A673 (cell line): ENCODE measurements around the gene TOM1L2. TPM values are rescaled to one million over a fixed set of nuclear protein-coding genes. Genes with fewer than 3 reads are reported as not detected.

Experiments
- BruUV-seq: library from RNA; stranded (reverse); fragments of 400-500 nt; replicated peaks from 2 replicates; lab custom pipeline; 2021; lab: Mats Ljungman, UMichigan
- CTCF ChIA-PET: fragments of 300-600 bp; sonication (Branson Sonifier 250); formaldehyde crosslinking; loops from one replicate; lab custom pipeline; 2022; ENCODE audit warnings: antibody characterized with exemption; lab: Charles Lee
- POLR2A ChIA-PET: fragments of 300-600 bp; sonication (Branson Sonifier 250); formaldehyde crosslinking; loops from one replicate; lab custom pipeline; 2022; ENCODE audit warnings: antibody characterized with exemption; ENCODE audit not compliant: low non-redundant PET; lab: Charles Lee
- DNase-seq: peaks from one replicate; pipeline ENCODE4 v3.0.0-alpha.2; 2015; ENCODE audit warnings: low spot score
- H3K27ac ChIP-seq: fragments of 200-600 bp; sonication (generic); 2 replicates; pipeline ENCODE4 v1.5.1; 2016; ENCODE audit warnings: mixed run types, low read depth, mild to moderate bottlenecking, mixed read lengths, antibody characterized with exemption, low read length; ENCODE audit not compliant: poor library complexity, severe bottlenecking
- H3K27me3 ChIP-seq: fragments of 200-600 bp; sonication (generic); replicated peaks from 2 replicates; pipeline ENCODE4 v1.6.1; 2017; ENCODE audit warnings: mixed run types, low read depth, mild to moderate bottlenecking, mixed read lengths, antibody characterized with exemption, low read length; ENCODE audit not compliant: insufficient read depth, poor library complexity
- H3K36me3 ChIP-seq: fragments of 200-600 bp; sonication (generic); 2 replicates; pipeline ENCODE4 v1.6.1; 2016; ENCODE audit warnings: mixed run types, mild to moderate bottlenecking, mixed read lengths, antibody characterized with exemption, low read length; ENCODE audit not compliant: insufficient read depth, poor library complexity, severe bottlenecking
- H3K4me1 ChIP-seq: fragments of 200-600 bp; sonication (generic); 2 replicates; pipeline ENCODE4 v1.6.1; 2017; ENCODE audit warnings: mixed run types, mild to moderate bottlenecking, mixed read lengths, antibody characterized with exemption, low read length; ENCODE audit not compliant: insufficient read depth, poor library complexity, severe bottlenecking
- H3K4me3 ChIP-seq: fragments of 200-600 bp; sonication (generic); 2 replicates; pipeline ENCODE4 v1.5.1; 2016; ENCODE audit warnings: low read depth, mixed run types, mild to moderate bottlenecking, mixed read lengths, low read length; ENCODE audit not compliant: poor library complexity, severe bottlenecking
- H3K9me3 ChIP-seq: fragments of 200-600 bp; sonication (generic); 2 replicates; pipeline ENCODE4 v1.6.1; 2016; ENCODE audit warnings: mixed run types, low read depth, mild to moderate bottlenecking, mixed read lengths, antibody characterized with exemption, low read length; ENCODE audit not compliant: poor library complexity, severe bottlenecking
- EZH2 ChIP-seq: fragments of 200-600 bp; sonication (generic); IDR thresholded peaks from 2 replicates; pipeline ENCODE4 v1.6.1; 2017; ENCODE audit warnings: borderline replicate concordance, low read depth, mild to moderate bottlenecking, mixed read lengths, antibody characterized with exemption, low read length; ENCODE audit not compliant: poor library complexity, severe bottlenecking
- intact Hi-C: fragments of 100-400 bp; cut with micrococcal nuclease; formaldehyde crosslinking; loops from one replicate; pipeline ENCODE4 v1.10.0; 2022; ENCODE audit not compliant: unreplicated experiment
- total RNA-seq: library from RNA; stranded (reverse); gene quantifications from 2 replicates; pipeline ENCODE4 v1.2.3, GENCODE V29; 2021
- TF ChIP-seq, protein P1 (sequence below): fragments of 300-800, 200-600 bp; sonication (generic); conservative IDR thresholded peaks from 2 replicates; pipeline ENCODE4 v1.5.1; 2017; ENCODE audit warnings: low read depth, mild to moderate bottlenecking, antibody characterized with exemption, low read length, moderate library complexity, mixed read lengths

The TOM1L2 gene
- total RNA-seq, 1 experiment from 2014 or later, result 10.0 TPM

DNA sequence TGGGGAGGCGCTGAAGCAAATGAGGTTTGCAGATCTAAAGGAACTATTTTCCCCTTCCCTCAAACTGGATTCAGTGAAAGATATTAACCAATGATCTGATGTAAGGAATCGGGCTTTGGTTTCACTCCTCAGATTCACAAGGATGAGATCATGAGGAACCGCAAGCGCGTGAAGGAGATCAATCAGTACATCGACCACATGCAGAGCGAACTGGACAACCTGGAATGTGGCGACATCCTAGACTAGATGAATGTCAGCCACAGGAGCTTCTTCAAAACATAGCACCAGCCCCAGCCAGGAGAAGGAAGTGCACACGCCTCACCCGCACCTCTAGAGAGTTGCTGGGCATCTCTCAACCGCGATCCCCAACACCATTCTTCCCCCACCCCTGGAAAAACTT lies 44.2 kb upstream of the TOM1L2 start:
- CTCF ChIA-PET, result interaction anchor here (0.6 kb wide), 2 partner anchors 103 to 126 kb away, joined by 4 to 5 read pairs; no protein-coding TSS in a partner anchor
- intact Hi-C loops, result no loop called here
- Histone ChIP-seq H3K27ac (no peak overlapping the region), H3K4me1 (no peaks in the 10 kb centered on the region), H3K9me3 (no peaks in the 10 kb centered on the region), H3K36me3 (no peaks in the 10 kb centered on the region), H3K27me3 (no peaks in the 10 kb centered on the region), H3K4me3 (no peak overlapping the region)
- POLR2A ChIA-PET, result no interaction called here
- no TSS peak for BruUV-seq
- DNase-seq, result no peak
- no peak for TF ChIP-seq EZH2
- TF ChIP-seq, protein P1, sequence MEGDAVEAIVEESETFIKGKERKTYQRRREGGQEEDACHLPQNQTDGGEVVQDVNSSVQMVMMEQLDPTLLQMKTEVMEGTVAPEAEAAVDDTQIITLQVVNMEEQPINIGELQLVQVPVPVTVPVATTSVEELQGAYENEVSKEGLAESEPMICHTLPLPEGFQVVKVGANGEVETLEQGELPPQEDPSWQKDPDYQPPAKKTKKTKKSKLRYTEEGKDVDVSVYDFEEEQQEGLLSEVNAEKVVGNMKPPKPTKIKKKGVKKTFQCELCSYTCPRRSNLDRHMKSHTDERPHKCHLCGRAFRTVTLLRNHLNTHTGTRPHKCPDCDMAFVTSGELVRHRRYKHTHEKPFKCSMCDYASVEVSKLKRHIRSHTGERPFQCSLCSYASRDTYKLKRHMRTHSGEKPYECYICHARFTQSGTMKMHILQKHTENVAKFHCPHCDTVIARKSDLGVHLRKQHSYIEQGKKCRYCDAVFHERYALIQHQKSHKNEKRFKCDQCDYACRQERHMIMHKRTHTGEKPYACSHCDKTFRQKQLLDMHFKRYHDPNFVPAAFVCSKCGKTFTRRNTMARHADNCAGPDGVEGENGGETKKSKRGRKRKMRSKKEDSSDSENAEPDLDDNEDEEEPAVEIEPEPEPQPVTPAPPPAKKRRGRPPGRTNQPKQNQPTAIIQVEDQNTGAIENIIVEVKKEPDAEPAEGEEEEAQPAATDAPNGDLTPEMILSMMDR, result no peak

DNA sequence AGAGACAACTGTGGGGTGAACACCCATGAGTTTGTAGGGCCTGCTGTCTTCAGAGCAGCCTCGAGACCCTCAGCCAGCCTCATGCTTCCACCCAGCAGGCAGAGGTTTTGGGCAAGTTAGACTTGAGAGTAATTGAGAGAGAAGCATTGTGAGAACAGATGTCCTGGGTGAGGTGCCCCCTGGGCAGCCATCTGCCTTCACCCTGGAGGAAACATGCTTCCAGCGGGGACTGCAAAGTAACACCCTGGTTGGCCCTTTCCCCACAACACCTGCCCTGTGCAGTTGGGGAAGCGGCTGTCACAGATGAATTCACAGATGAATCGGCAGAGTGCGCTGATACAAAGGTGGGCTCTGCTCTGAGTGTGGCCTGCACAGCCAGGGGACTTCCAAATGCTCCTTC lies 43.4 kb upstream of the TOM1L2 start:
- intact Hi-C loops, result no loop called here
- ChIA-PET CTCF (interaction anchor here (0.6 kb wide), 1 partner anchor 80 kb away, joined by 3 read pairs; no protein-coding TSS in a partner anchor), POLR2A (no interaction called here)
- no peaks in the 10 kb centered on the region for H3K4me1 ChIP-seq
- no peaks in the 10 kb centered on the region for H3K9me3 ChIP-seq
- no peak overlapping the region for H3K4me3 ChIP-seq
- H3K36me3 ChIP-seq, result no peaks in the 10 kb centered on the region
- no peaks in the 10 kb centered on the region for H3K27me3 ChIP-seq
- no peak for TF ChIP-seq EZH2
- TF ChIP-seq, protein P1, result no peak
- no TSS peak for BruUV-seq
- no peak for DNase-seq
- H3K27ac ChIP-seq, result no peak overlapping the region

GRCh38 chr17:18014006-18014405 lies 41.8 kb upstream of the TOM1L2 start:
- POLR2A ChIA-PET, result no interaction called here
- no peak for DNase-seq
- CTCF ChIA-PET, result no interaction called here
- Histone ChIP-seq H3K4me3 (no peak overlapping the region), H3K36me3 (no peaks in the 10 kb centered on the region), H3K4me1 (no peaks in the 10 kb centered on the region), H3K9me3 (no peaks in the 10 kb centered on the region), H3K27ac (no peak overlapping the region), H3K27me3 (no peaks in the 10 kb centered on the region)
- intact Hi-C loops, result no loop called here
- TF ChIP-seq EZH2, result no peak
- TF ChIP-seq, protein P1, result no peak
- BruUV-seq, result no TSS peak
